Progenitor cell of endocrine pancreas (in vitro differentiated cells): Measurements from ENCODE around the gene AKAP3. TPM values are rescaled to one million over a fixed set of nuclear protein-coding genes. Genes with fewer than 3 reads are reported as not detected.

Experiments
- DNase-seq: peaks from one replicate; pipeline ENCODE4 v3.0.0; 2021; ENCODE audit warnings: low spot score; ENCODE audit not compliant: unreplicated experiment
- H3K27ac Mint-ChIP-seq: 2 replicates; pipeline ENCODE4 v1.8.0; 2021; ENCODE audit warnings: mild to moderate bottlenecking, moderate library complexity, mixed read lengths
- H3K27me3 Mint-ChIP-seq: 2 replicates; pipeline ENCODE4 v1.8.0; 2021; ENCODE audit warnings: mixed read lengths
- H3K36me3 Mint-ChIP-seq: 2 replicates; pipeline ENCODE4 v1.8.0; 2022; ENCODE audit warnings: mixed read lengths; ENCODE audit not compliant: insufficient read depth
- H3K4me1 Mint-ChIP-seq: 2 replicates; pipeline ENCODE4 v1.8.0; 2021; ENCODE audit warnings: low read depth, mixed read lengths
- H3K4me3 Mint-ChIP-seq: 2 replicates; pipeline ENCODE4 v1.8.0; 2021; ENCODE audit warnings: low read depth, mild to moderate bottlenecking, moderate library complexity, mixed read lengths
- H3K9me3 Mint-ChIP-seq: 2 replicates; pipeline ENCODE4 v1.8.0; 2021; ENCODE audit warnings: low read depth, mixed read lengths
- total RNA-seq: library from RNA; stranded (reverse); gene quantifications from 2 replicates; pipeline ENCODE4 v1.2.1, GENCODE V29; 2021
- TF ChIP-seq, protein P1 (sequence below): fragments of 200-600 bp; sonication (generic); IDR thresholded peaks from one replicate; pipeline ENCODE4 v1.5.0; 2021; ENCODE audit warnings: antibody characterized with exemption, mild to moderate bottlenecking; ENCODE audit not compliant: unreplicated experiment

AKAP3 gene
- total RNA-seq, 1 donor from 2014 or later = 3.3 TPM

DNA sequence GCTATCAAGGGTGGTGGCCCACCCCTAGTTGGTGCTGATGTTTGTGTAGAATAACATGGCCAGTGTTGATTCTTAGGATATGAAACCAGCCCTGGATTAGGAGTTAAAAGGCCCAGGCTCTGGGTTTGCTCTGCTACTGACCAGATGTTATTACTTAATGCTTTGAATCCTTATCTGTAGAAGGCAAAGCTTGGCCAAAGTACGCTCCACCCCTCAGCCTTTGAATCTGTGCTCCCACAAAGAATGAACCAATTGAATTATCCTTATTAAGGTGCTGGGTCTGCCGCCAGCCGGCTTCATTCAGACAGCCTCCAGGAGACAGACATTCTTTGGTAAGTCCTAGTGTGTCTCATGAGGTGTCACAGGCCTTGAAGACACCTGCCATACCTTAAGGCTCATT lies 41.8 kb downstream of the AKAP3 start:
- Mint-ChIP-seq H3K4me1 (peaks cover 7% of the 10 kb centered on the region), H3K27me3 (peaks cover 23% of the 10 kb centered on the region), H3K4me3 (peak overlapping the region; percentile 12), H3K27ac (no peak overlapping the region), H3K36me3 (peaks cover 3% of the 10 kb centered on the region), H3K9me3 (no peaks in the 10 kb centered on the region)
- TF ChIP-seq, protein P1, sequence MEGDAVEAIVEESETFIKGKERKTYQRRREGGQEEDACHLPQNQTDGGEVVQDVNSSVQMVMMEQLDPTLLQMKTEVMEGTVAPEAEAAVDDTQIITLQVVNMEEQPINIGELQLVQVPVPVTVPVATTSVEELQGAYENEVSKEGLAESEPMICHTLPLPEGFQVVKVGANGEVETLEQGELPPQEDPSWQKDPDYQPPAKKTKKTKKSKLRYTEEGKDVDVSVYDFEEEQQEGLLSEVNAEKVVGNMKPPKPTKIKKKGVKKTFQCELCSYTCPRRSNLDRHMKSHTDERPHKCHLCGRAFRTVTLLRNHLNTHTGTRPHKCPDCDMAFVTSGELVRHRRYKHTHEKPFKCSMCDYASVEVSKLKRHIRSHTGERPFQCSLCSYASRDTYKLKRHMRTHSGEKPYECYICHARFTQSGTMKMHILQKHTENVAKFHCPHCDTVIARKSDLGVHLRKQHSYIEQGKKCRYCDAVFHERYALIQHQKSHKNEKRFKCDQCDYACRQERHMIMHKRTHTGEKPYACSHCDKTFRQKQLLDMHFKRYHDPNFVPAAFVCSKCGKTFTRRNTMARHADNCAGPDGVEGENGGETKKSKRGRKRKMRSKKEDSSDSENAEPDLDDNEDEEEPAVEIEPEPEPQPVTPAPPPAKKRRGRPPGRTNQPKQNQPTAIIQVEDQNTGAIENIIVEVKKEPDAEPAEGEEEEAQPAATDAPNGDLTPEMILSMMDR = no peak
- no peak for DNase-seq

DNA sequence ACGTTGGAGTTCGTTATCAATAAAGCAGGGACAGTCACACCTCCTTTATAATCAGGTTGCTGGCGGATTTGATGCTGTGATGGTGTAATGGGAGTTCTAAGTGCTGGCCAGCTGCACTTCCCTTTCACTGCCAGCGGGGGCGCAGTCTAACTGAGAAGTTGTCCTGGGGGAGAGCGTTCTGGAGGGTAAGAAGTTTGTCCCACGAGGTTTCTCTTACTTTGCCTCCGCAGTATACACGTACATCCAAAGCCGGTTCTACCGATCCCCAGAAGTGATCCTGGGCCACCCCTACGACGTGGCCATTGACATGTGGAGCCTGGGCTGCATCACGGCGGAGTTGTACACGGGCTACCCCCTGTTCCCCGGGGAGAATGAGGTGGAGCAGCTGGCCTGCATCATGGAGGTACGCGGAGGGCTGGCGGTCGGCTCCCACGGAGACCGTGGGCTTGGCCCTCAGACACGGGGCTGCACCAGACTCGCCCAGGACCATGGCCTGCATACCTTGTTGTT lies 44.1 kb downstream of the AKAP3 start:
- TF ChIP-seq, protein P1 = peak; percentile 100
- Mint-ChIP-seq H3K36me3 (peaks cover 1% of the 10 kb centered on the region), H3K4me1 (peaks cover 6% of the 10 kb centered on the region), H3K4me3 (peak overlapping the region; percentile 92), H3K9me3 (no peaks in the 10 kb centered on the region), H3K27ac (peak overlapping the region; percentile 90), H3K27me3 (peaks cover 27% of the 10 kb centered on the region)
- peak; percentile 74 for DNase-seq

DNA sequence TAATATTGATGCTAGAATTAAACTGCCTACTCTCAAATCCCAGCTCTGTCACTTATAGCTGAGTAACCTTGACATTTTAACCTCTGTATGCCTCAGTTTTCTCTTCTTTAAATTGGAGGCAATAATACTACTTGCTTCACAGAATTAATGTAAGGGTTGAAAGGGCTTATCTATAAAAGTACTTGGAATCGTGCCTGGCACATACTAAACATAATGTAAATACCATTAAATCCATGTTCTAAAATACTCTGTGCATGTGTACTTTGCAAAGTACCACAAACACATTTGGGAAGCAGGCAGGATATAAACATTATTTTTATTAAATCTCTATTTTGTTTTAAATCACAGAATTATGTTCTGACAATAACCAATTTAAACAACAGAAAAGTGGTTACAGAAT lies 44.9 kb downstream of the AKAP3 start:
- no peak overlapping the region for H3K4me3 Mint-ChIP-seq
- peaks cover 1% of the 10 kb centered on the region for H3K36me3 Mint-ChIP-seq
- peaks cover 4% of the 10 kb centered on the region for H3K4me1 Mint-ChIP-seq
- no peak overlapping the region for H3K27ac Mint-ChIP-seq
- H3K9me3 Mint-ChIP-seq = no peaks in the 10 kb centered on the region
- H3K27me3 Mint-ChIP-seq = peaks cover 27% of the 10 kb centered on the region
- no peak for DNase-seq
- TF ChIP-seq, protein P1 = no peak

DNA sequence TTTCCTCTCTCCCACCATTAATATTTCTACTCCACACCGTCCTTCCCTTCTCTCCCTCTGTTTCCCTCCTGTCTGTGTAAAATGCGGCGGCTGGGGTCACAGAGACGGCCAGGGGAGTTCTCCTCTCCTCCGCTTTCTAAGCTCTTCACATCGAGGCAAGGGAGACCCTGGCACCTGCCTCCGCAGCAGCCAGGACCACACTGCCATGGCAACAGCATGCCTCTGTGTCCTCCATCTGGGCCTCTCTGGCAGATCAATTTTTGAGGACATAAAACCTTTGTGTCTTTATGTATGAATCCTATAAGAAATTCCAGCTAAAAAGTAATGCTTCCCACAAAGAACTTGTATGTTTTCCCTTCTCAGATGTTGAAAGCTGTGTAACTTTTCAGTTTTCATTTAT lies 45.4 kb downstream of the AKAP3 start:
- H3K36me3 Mint-ChIP-seq = no peaks in the 10 kb centered on the region
- no peak overlapping the region for H3K4me3 Mint-ChIP-seq
- TF ChIP-seq, protein P1 = no peak
- H3K27me3 Mint-ChIP-seq = peaks cover 27% of the 10 kb centered on the region
- no peaks in the 10 kb centered on the region for H3K9me3 Mint-ChIP-seq
- no peak overlapping the region for H3K27ac Mint-ChIP-seq
- DNase-seq = no peak
- peaks cover 4% of the 10 kb centered on the region for H3K4me1 Mint-ChIP-seq

DNA sequence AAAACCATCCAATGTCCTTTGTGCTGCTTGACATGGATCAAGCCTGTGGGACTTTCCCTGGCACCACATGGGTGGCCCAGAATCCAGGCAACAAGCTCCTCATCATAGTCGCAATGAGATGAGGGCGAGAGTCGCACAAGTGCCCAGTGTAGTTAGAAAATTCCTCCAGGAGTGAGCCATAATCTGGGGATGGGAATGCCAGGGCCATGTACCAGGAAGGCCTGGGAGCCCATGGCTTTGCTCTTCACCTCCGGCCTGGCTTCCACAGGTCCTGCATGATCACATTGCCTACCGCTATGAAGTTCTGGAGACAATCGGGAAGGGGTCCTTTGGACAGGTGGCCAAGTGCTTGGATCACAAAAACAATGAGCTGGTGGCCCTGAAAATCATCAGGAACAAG lies 53.0 kb downstream of the AKAP3 start:
- no peak for DNase-seq
- H3K4me1 Mint-ChIP-seq = no peaks in the 10 kb centered on the region
- no peak overlapping the region for H3K4me3 Mint-ChIP-seq
- H3K27me3 Mint-ChIP-seq = peaks cover 16% of the 10 kb centered on the region
- no peaks in the 10 kb centered on the region for H3K9me3 Mint-ChIP-seq
- no peaks in the 10 kb centered on the region for H3K36me3 Mint-ChIP-seq
- H3K27ac Mint-ChIP-seq = no peak overlapping the region
- TF ChIP-seq, protein P1 = no peak
